Measurements from ENCODE around the gene DEDD.

GRCh38 chr1:161111527-161111926 is 20.9 kb downstream of the DEDD start:
- TF ChIP-seq POLR2AphosphoS5 (IDR thresholded peaks at IDR 0.05; ENCODE audit: low read depth, low read length) (no peak), REST (IDR thresholded peaks at IDR 0.05; ENCODE audit: insufficient read depth in 1 of 2, low read depth in 2 of 2, low read length in 2 of 2) (no peak), TAF1 (IDR thresholded peaks at IDR 0.05; ENCODE audit: borderline replicate concordance, insufficient read depth, low read length) (no peak)

Data from PFSK-1 (cell line).